CMK (cell line): ENCODE measurements around the gene WDSUB1.

Experiments
- DNase-seq: peaks from one replicate; pipeline ENCODE4 v3.0.0-alpha.2; 2010; ENCODE audit warnings: low read depth

WDSUB1 gene

DNA sequence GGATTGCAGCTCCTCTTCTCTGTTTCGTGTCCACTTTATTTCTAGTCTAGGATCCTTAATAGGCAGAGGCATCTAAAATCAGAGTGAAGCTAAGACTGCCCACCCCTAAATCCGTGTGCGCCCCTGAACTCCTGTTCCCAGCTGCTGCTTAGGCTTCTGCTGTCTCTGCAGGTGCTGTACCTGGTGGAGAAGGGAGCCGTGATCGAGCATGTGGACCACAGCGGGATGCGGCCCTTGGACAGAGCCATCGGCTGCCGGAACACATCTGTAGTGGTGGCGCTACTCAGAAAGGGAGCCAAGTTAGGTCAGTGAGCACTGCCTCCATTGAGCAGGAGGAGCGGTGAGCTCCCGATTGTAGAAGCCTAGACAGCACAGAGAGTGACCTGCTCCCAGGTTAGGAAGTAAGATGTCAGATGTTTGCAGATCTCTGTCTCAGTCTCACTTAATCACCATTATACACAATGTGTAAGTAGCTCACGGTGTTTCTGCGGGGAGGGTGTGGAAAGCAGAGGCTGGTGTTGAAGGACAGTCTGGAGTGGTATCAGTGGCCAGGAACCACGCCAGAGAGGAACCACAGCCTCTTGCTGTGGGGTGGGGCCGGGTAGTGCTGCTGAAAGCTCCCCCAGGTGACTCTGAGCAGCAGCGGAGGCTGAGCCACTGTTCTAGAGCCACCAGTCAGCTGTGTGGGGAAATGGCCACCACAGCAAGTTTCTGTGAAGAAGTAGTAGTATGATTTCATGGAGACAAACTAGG lies 62.3 kb downstream of the WDSUB1 start:
- no peak for DNase-seq

DNA sequence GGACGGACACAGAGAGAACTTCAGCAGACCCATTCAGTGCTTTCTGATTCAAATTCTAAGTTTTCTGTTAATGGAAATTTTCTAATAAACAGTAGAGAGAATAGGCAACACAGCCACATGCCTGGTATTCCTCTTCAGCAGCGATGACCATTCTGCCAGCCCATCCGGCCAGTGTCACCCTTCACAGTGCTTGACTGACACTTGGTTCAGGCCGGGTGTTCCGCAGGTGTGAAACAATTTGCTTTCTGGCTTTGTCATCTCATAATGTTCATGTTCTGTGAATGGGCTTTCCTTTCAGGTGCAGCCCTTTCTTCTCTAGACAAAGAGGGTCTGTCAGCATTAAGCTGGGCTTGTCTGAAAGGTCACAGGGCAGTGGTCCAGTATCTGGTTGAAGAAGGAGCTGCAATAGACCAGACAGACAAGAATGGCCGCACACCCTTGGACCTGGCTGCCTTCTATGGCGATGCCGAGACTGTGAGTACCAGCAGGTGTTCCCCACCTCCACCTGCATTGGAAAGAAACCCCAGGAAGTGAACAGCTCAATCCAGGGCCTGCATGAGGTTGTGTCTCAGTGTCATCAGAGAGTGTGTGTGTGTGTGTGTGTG lies 67.0 kb downstream of the WDSUB1 start:
- DNase-seq: no peak

- DNase-seq: no peak
Observed at GRCh38 chr2:159218389-159218788, 68.1 kb downstream of the WDSUB1 start.

- no peak for DNase-seq
Observed at GRCh38 chr2:159217676-159218075, 68.8 kb downstream of the WDSUB1 start.

DNA sequence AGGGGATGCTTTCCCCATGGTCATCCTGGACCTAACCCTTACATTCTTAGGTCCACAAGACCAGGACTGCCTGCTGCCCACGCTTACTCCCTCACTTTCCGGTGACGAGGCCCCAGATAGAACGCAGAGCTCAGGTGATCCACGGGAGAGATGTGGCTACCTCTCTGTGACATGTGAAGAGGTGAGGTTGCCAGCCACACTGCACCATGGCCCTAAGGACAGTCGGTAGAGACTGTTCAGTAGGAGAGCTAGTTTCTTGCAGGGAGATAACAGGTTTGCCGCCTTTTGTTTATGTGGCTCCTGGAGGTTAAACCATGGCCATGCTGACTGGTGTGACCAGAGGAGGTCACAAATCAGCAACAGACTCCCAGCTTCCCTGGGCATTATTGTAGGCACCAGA lies 71.4 kb downstream of the WDSUB1 start:
- no peak for DNase-seq

GRCh38 chr2:159214325-159214865 lies 72.1 kb downstream of the WDSUB1 start:
- no peak for DNase-seq

GRCh38 chr2:159213296-159213695 lies 73.2 kb downstream of the WDSUB1 start:
- no peak for DNase-seq

GRCh38 chr2:159211447-159212396 lies 74.8 kb downstream of the WDSUB1 start:
- DNase-seq: no peak

- DNase-seq: no peak
Observed at GRCh38 chr2:159209341-159210306, 76.9 kb downstream of the WDSUB1 start.

GRCh38 chr2:159208438-159208837 lies 78.1 kb downstream of the WDSUB1 start:
- DNase-seq: no peak

DNA sequence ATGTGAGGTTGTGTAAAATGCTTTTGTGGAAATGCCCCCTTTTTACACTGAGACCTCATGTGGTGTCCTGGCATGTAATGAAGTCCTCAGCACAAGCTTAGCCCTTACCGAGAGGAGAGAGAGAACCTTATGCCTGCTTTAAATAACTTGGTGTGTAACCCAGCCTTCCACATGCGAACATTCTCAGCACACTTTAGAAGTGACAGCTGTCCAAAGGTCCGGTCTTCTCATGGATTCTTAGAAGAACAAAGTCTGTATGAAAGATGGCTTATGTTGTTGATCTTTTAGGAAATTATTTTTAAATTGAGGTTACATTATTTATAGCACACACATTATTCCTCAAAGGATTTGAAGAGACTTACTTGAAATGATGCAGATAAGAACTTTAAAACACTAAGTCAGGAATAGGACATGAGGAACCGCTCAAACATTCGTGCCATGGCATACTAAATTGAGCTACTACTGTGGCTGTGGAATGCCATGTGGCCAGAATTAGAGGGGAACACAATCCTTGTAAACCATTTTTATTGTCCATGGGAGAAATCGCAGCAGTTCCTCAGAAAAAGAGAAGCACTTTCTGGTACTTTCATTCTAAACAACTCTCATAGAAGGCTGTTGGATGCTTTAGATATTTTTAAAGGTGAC lies 79.6 kb downstream of the WDSUB1 start:
- no peak for DNase-seq

GRCh38 chr2:159204381-159205144 lies 81.9 kb downstream of the WDSUB1 start:
- DNase-seq: no peak

- no peak for DNase-seq
Observed at GRCh38 chr2:159202568-159203071, 83.9 kb downstream of the WDSUB1 start.

- DNase-seq: no peak
Observed at GRCh38 chr2:159201360-159202063, 85.0 kb downstream of the WDSUB1 start.

DNA sequence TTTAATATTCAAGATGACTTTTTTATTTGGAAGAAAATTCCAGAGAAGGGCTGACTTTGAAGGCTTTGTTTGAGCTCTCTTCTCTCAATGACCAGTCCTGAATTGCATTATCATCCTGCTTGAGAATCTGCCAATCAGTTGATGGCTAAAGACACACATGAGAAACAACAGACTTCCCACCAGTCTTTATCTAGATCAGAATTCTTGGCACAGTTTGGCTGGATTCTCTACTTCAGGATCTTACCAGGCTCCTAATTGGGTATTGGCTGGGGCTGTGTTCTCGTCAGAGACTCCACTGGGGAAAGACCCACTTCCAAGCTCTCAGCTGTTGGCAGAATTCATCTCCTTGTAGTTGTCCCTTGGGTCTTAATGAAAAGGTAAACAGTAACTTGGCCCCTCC lies 86.0 kb downstream of the WDSUB1 start:
- DNase-seq: no peak

DNA sequence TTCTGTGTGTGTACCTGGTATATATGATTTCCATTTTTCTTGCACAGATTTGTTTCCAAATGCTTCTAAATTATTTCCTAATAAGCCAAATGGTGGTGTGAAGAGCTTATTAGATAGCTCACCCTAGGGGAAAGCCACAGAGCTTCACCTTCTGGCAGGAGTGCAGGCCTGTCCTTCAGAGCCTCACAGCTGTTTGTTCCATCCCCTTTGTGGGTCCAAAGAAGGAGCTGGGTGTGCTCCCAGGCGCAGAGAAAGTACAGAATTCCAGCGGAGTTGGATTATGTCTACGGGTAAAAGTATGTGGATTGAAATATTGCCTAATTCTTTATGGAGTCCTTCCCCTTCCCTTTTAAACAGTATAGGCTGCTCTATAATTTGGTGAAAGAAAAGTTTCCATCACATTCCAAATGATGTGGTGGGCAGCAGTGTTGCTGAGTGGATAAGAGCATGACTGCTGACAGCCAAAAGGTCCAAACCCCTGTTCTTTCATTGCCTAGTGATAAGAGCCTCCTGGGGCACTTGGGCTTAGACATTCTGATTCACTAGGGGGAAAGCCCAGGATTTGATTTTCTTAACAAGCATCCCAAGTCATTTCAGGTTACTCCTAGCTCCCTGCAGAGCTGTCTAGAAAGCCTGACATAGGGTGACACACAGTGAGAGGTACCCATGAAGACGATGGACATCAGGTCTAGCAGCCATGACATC lies 86.6 kb downstream of the WDSUB1 start:
- DNase-seq: no peak

GRCh38 chr2:159199236-159199635 lies 87.3 kb downstream of the WDSUB1 start:
- no peak for DNase-seq

DNA sequence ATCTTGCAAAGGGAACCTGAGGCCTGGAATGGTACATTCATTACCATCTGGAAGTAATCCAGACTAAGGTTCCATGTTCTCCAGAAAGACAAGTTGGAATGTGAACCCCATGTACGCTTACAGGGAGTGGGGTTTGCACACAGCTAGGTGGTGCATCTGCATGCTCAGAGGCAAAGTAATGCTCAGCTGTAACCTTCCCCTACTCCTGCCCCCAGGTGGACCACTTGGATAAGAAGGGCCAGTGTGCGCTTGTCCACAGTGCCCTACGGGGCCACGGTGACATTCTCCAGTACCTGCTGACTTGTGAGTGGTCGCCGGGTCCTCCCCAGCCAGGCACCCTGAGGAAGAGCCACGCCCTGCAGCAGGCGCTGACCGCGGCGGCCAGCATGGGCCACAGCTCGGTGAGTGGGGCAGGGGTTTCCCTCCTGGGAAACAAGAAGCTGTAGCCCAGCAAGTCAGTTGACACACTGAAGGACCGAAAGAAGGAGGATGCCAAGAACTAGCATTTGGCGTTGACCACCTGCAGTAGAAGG lies 90.0 kb downstream of the WDSUB1 start:
- no peak for DNase-seq
